HEK293 (cell line): ENCODE measurements around the gene GRID2.

Experiments used
- CTCF ChIA-PET: fragments of 350-600 bp; formaldehyde crosslinking; extraction: SDS; loops from one replicate; lab custom pipeline; 2021; ENCODE audit warnings: antibody characterized with exemption; lab: Yijun Ruan, JAX
- POLR2A ChIA-PET: fragments of 300-600 bp; formaldehyde crosslinking; extraction: SDS; loops from one replicate; lab custom pipeline; 2020; ENCODE audit warnings: antibody characterized with exemption, inconsistent platforms; lab: Yijun Ruan, JAX
- H3K27ac ChIP-seq: fragments of 200-500 bp; sonication (Bioruptor generic); 2 replicates; pipeline ENCODE4 v1.5.1; 2014; ENCODE audit warnings: low read depth, low read length, control low read depth, inconsistent platforms; ENCODE audit errors: extremely low read depth
- H3K36me3 ChIP-seq, 2 experiments: fragments of 200-500 bp in 1 of 2; sonication (Bioruptor generic) in 1 of 2; 1 replicate in 1 of 2; 2 replicates in 1 of 2; pipeline ENCODE4 v1.5.1; 2014 to 2017; ENCODE audit warnings: inconsistent platforms in 2 of 2, low read length in 2 of 2; ENCODE audit not compliant: control insufficient read depth in 2 of 2, insufficient read depth in 1 of 2
- H3K4me1 ChIP-seq: fragments of 200-500 bp; sonication (Bioruptor generic); 2 replicates; pipeline ENCODE4 v1.5.1; 2014; ENCODE audit warnings: mild to moderate bottlenecking, low read length, inconsistent platforms; ENCODE audit not compliant: control insufficient read depth, insufficient read depth
- H3K4me3 ChIP-seq: 2 replicates; pipeline ENCODE4 v1.5.1; 2011; ENCODE audit warnings: low read depth, mild to moderate bottlenecking, control low read depth, low read length, moderate library complexity
- H3K9me3 ChIP-seq: fragments of 200-500 bp; sonication (Bioruptor generic); 2 replicates; pipeline ENCODE4 v1.5.1; 2014; ENCODE audit warnings: low read depth, low read length, inconsistent platforms; ENCODE audit not compliant: control insufficient read depth, insufficient read depth
- FEZF1 ChIP-seq: fragments of 450-650 bp; formaldehyde crosslinking; IDR thresholded peaks from 2 replicates; pipeline ENCODE4 v1.5.1; 2016; ENCODE audit warnings: missing biosample characterization, missing genetic modification characterization
- KLF16 ChIP-seq: fragments of 450-650 bp; formaldehyde crosslinking; IDR thresholded peaks from 2 replicates; pipeline ENCODE4 v1.5.1; 2017; ENCODE audit warnings: missing biosample characterization, missing genetic modification characterization
- SP2 ChIP-seq: fragments of 450-650 bp; formaldehyde crosslinking; IDR thresholded peaks from 2 replicates; pipeline ENCODE4 v1.5.1; 2016; ENCODE audit warnings: missing biosample characterization, missing genetic modification characterization
- YY1 ChIP-seq: fragments of 450-650 bp; formaldehyde crosslinking; IDR thresholded peaks from 2 replicates; pipeline ENCODE4 v1.5.1; 2018; ENCODE audit warnings: missing biosample characterization, missing genetic modification characterization
- YY2 ChIP-seq: fragments of 450-650 bp; formaldehyde crosslinking; IDR thresholded peaks from 2 replicates; pipeline ENCODE4 v1.5.1; 2016; ENCODE audit warnings: missing biosample characterization, missing genetic modification characterization
- ZBTB49 ChIP-seq: fragments of 450-650 bp; formaldehyde crosslinking; IDR thresholded peaks from 2 replicates; pipeline ENCODE4 v1.5.1; 2016; ENCODE audit warnings: missing biosample characterization, missing genetic modification characterization, low read depth
- ZFP37 ChIP-seq: fragments of 450-650 bp; formaldehyde crosslinking; IDR thresholded peaks from 2 replicates; pipeline ENCODE4 v1.5.1; 2016; ENCODE audit warnings: missing biosample characterization, missing genetic modification characterization
- ZNF169 ChIP-seq: fragments of 450-650 bp; formaldehyde crosslinking; IDR thresholded peaks from 2 replicates; pipeline ENCODE4 v1.5.1; 2016; ENCODE audit warnings: missing biosample characterization, missing genetic modification characterization
- ZNF221 ChIP-seq: fragments of 450-650 bp; formaldehyde crosslinking; IDR thresholded peaks from 2 replicates; pipeline ENCODE4 v1.5.1; 2017; ENCODE audit warnings: missing biosample characterization, missing genetic modification characterization, borderline replicate concordance
- ZNF26 ChIP-seq: fragments of 450-650 bp; formaldehyde crosslinking; IDR thresholded peaks from 2 replicates; pipeline ENCODE4 v1.5.1; 2016; ENCODE audit warnings: missing biosample characterization, missing genetic modification characterization
- ZNF292 ChIP-seq: fragments of 450-650 bp; formaldehyde crosslinking; IDR thresholded peaks from 2 replicates; pipeline ENCODE4 v1.5.1; 2016; ENCODE audit warnings: low read depth, missing biosample characterization, missing genetic modification characterization, borderline replicate concordance
- ZNF354C ChIP-seq: fragments of 450-650 bp; formaldehyde crosslinking; IDR thresholded peaks from 2 replicates; pipeline ENCODE4 v1.5.1; 2016; ENCODE audit warnings: missing biosample characterization, missing genetic modification characterization, low read depth, borderline replicate concordance
- ZNF404 ChIP-seq: fragments of 450-650 bp; formaldehyde crosslinking; IDR thresholded peaks from 2 replicates; pipeline ENCODE4 v1.5.1; 2017; ENCODE audit warnings: missing biosample characterization, missing genetic modification characterization
- ZNF48 ChIP-seq: fragments of 450-650 bp; formaldehyde crosslinking; IDR thresholded peaks from 2 replicates; pipeline ENCODE4 v1.5.1; 2016; ENCODE audit warnings: missing biosample characterization, missing genetic modification characterization
- ZNF580 ChIP-seq: fragments of 450-650 bp; formaldehyde crosslinking; IDR thresholded peaks from 2 replicates; pipeline ENCODE4 v1.5.1; 2016; ENCODE audit warnings: missing biosample characterization, missing genetic modification characterization
- ZNF610 ChIP-seq: fragments of 450-650 bp; formaldehyde crosslinking; IDR thresholded peaks from 2 replicates; pipeline ENCODE4 v1.5.1; 2016; ENCODE audit warnings: missing biosample characterization, missing genetic modification characterization, borderline replicate concordance
- ZNF626 ChIP-seq: fragments of 450-650 bp; sonication (Bioruptor Pico); formaldehyde crosslinking; IDR thresholded peaks from 2 replicates; pipeline ENCODE4 v1.5.1; 2018; ENCODE audit warnings: missing biosample characterization, missing genetic modification characterization, inconsistent platforms
- ZNF664 ChIP-seq: fragments of 450-650 bp; formaldehyde crosslinking; IDR thresholded peaks from 2 replicates; pipeline ENCODE4 v1.5.1; 2016; ENCODE audit warnings: missing biosample characterization, missing genetic modification characterization
- ZNF707 ChIP-seq: fragments of 450-650 bp; formaldehyde crosslinking; IDR thresholded peaks from 2 replicates; pipeline ENCODE4 v1.5.1; 2016; ENCODE audit warnings: missing biosample characterization, missing genetic modification characterization
- ZXDB ChIP-seq: fragments of 450-650 bp; formaldehyde crosslinking; IDR thresholded peaks from 2 replicates; pipeline ENCODE4 v1.5.1; 2016; ENCODE audit warnings: missing biosample characterization, missing genetic modification characterization
- TF ChIP-seq, protein P1 (sequence below): fragments of 450-650 bp; formaldehyde crosslinking; IDR thresholded peaks from 2 replicates; pipeline ENCODE4 v1.5.1; 2016; ENCODE audit warnings: missing biosample characterization, missing genetic modification characterization

Gene GRID2

GRCh38 chr4:93780080-93780479 lies 1476.3 kb downstream of the GRID2 start:
- Histone ChIP-seq H3K27ac (no peak overlapping the region), H3K4me1 (no peaks in the 10 kb centered on the region), H3K9me3 (no peaks in the 10 kb centered on the region), H3K36me3 (no peaks in the 10 kb centered on the region), H3K4me3 (no peak overlapping the region)
- no peak for TF ChIP-seq YY2 (tag by site-specific recombination)
- no peak for TF ChIP-seq SP2 (tag by site-specific recombination)
- no peak for TF ChIP-seq ZNF664
- no peak for TF ChIP-seq KLF16
- TF ChIP-seq YY1 (tag by site-specific recombination), result no peak
- no peak for TF ChIP-seq ZNF354C
- TF ChIP-seq ZFP37 (tag by site-specific recombination), result no peak
- POLR2A ChIA-PET, result no interaction called here
- CTCF ChIA-PET, result no interaction called here

DNA sequence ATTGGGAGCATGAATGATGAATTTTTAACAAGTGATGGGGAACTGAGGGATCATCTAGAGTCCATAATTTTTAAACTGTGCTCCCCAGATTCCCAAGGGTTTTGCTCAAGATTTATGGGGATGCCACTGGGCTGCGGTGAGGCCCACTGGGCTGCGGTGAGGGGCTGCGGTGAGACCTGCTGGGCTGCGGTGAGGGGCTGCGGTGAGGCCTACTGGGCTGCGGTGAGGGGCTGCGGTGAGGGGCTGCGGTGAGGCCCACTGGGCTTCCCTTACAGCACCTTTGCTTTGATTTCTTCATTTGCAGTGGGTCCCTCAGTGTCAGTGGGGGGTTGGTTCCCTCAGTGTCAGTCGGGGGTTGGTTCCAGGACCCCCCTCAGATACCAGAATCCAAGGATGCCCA lies 1477.4 kb downstream of the GRID2 start:
- Histone ChIP-seq H3K36me3 (no peaks in the 10 kb centered on the region), H3K27ac (no peak overlapping the region), H3K4me3 (no peak overlapping the region)
- POLR2A ChIA-PET, result no interaction called here
- TF ChIP-seq ZNF292 (tag by site-specific recombination) (no peak), ZNF48 (tag by site-specific recombination) (no peak), ZNF26 (tag by site-specific recombination) (no peak), ZNF404 (tag by site-specific recombination) (no peak), ZNF626 (tag by site-specific recombination) (no peak), FEZF1 (tag by site-specific recombination) (no peak), ZNF354C (no peak), ZNF707 (tag by site-specific recombination) (no peak), ZXDB (tag by site-specific recombination) (no peak), ZNF580 (tag by site-specific recombination) (no peak), ZBTB49 (tag by site-specific recombination) (no peak), ZNF610 (tag by site-specific recombination) (no peak), YY1 (tag by site-specific recombination) (no peak), ZNF221 (no peak), ZNF169 (no peak)
- TF ChIP-seq, protein P1, sequence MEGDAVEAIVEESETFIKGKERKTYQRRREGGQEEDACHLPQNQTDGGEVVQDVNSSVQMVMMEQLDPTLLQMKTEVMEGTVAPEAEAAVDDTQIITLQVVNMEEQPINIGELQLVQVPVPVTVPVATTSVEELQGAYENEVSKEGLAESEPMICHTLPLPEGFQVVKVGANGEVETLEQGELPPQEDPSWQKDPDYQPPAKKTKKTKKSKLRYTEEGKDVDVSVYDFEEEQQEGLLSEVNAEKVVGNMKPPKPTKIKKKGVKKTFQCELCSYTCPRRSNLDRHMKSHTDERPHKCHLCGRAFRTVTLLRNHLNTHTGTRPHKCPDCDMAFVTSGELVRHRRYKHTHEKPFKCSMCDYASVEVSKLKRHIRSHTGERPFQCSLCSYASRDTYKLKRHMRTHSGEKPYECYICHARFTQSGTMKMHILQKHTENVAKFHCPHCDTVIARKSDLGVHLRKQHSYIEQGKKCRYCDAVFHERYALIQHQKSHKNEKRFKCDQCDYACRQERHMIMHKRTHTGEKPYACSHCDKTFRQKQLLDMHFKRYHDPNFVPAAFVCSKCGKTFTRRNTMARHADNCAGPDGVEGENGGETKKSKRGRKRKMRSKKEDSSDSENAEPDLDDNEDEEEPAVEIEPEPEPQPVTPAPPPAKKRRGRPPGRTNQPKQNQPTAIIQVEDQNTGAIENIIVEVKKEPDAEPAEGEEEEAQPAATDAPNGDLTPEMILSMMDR, result no peak
- TF ChIP-seq, all 188 proteins: peak for 0
- no peaks in the 10 kb centered on the region for H3K4me1 ChIP-seq
- H3K9me3 ChIP-seq, result no peaks in the 10 kb centered on the region
- CTCF ChIA-PET, result no interaction called here
